AG04449 (cell line): ENCODE measurements around the gene VPS13D.

Experiments used
- CTCF ChIA-PET: fragments of 350-600 bp; formaldehyde crosslinking; extraction: SDS; loops from one replicate; lab custom pipeline; 2021; ENCODE audit warnings: antibody characterized with exemption; lab: Yijun Ruan, JAX
- POLR2A ChIA-PET: fragments of 400-600, 350-600 bp; formaldehyde crosslinking; extraction: SDS; loops from one replicate; lab custom pipeline; 2020; ENCODE audit warnings: antibody characterized with exemption, inconsistent platforms; lab: Yijun Ruan, JAX
- DNase-seq: peaks from one replicate; pipeline ENCODE4 v3.0.0-alpha.2; 2010; ENCODE audit warnings: low read depth, low spot score
- H3K4me3 ChIP-seq: 2 replicates; pipeline ENCODE4 v1.5.1; 2011; ENCODE audit warnings: low read depth, mild to moderate bottlenecking, control low read depth, low read length
- TF ChIP-seq, protein P1 (sequence below): IDR thresholded peaks from one replicate; pipeline ENCODE4 v1.5.1; 2011; ENCODE audit warnings: mild to moderate bottlenecking, moderate library complexity, low read length, control low read depth, inconsistent platforms; ENCODE audit not compliant: insufficient read depth; ENCODE audit errors: missing control alignments

The VPS13D gene

DNA sequence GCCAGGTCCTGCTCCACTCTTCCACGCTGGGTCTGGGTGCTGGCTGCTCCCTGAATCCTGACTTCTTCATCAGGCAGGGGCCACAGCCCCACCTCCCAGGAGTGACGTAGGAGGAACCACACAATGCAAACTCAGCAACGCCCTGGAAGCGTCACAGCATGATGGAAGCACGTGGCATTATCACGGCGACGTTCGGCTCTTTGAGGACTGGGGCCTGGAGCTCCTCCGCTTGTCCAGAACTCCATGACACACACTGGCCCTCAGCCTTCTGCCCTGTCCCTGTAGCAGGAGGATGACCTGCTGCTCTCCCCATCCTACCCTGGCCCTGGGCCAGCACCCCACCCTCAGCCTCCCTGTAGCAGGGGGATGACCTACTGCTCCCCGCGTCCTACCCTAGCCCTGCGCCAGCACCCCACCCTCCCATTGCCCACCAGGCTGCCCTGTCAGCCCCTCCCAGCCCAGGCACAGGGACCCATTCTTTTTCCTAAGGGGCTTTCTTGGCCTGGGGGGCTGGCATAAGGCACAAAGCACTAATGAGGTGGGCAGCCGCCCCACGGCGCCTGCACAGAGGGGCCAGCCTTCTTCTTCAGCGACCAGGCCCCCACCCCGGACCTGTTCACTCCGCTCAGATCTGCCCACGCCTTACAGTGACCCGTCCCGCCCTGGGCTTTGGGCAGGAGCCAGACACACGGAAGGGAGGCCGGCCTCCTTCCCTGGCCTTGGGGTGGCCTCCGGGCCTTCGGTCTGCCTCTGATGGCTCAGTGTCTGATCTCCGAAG is 322.5 kb downstream of the VPS13D start:
- H3K4me3 ChIP-seq: no peak overlapping the region
- ChIA-PET CTCF (no interaction called here), POLR2A (no interaction called here)
- no peak for DNase-seq
- TF ChIP-seq, protein P1, sequence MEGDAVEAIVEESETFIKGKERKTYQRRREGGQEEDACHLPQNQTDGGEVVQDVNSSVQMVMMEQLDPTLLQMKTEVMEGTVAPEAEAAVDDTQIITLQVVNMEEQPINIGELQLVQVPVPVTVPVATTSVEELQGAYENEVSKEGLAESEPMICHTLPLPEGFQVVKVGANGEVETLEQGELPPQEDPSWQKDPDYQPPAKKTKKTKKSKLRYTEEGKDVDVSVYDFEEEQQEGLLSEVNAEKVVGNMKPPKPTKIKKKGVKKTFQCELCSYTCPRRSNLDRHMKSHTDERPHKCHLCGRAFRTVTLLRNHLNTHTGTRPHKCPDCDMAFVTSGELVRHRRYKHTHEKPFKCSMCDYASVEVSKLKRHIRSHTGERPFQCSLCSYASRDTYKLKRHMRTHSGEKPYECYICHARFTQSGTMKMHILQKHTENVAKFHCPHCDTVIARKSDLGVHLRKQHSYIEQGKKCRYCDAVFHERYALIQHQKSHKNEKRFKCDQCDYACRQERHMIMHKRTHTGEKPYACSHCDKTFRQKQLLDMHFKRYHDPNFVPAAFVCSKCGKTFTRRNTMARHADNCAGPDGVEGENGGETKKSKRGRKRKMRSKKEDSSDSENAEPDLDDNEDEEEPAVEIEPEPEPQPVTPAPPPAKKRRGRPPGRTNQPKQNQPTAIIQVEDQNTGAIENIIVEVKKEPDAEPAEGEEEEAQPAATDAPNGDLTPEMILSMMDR: no peak

DNA sequence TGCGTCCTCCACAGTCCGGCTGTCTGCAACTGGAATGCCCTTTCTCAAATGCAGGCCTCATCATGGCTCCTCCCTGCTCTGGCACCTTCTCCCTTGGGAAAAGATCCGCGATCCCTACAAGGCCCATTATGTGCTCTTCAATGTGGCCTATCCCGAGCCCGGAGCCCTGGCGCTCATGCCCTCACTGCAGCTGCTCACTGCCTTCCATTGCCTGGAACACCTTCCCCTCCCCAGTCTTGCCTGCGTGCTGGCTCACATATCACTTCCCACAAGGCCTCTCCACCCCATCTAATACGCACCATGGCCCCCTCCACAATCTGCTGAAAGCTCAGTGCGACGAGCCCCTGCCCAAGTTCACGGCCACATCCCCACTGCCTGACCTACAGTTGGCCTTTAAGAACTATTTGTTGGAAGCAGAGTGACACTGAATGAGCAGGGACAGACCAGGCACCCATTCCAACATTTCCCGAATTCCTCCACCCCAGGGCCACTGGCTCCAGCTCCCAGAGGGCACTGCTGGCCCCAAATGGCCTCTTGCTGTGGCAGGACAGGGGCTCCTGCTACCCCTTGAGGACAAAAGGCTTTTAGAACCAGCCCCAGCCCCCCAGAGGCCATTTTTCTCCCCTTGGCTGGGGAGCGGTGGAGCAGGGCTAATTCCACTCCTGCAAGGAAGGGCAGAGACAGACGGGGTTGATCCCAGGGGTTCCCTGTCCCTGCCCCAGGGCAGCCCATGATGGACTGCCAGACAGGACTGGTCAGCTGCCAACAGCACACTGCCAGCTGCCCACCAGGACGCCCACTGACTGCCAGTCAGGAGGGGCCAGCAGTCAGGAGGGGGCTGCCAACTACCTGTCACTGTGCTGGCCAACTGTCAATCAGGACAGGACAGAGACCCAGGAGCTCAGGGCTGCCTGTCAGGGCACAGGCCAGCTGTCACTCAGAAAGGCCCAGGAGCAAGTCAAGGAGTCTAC is 323.4 kb downstream of the VPS13D start:
- ChIA-PET POLR2A (no interaction called here), CTCF (interaction anchor here (0.9 kb wide), 1 partner anchor 146 kb away, joined by 3 read pairs; no protein-coding TSS in a partner anchor)
- no peak for DNase-seq
- H3K4me3 ChIP-seq: no peak overlapping the region
- TF ChIP-seq, protein P1: no peak

GRCh38 chr1:12553963-12554362 is 324.1 kb downstream of the VPS13D start:
- no peak for DNase-seq
- TF ChIP-seq, protein P1: no peak
- no peak overlapping the region for H3K4me3 ChIP-seq
- ChIA-PET CTCF (interaction anchor here (0.9 kb wide), 1 partner anchor 147 kb away, joined by 3 read pairs; no protein-coding TSS in a partner anchor), POLR2A (no interaction called here)

- no peak for DNase-seq
- H3K4me3 ChIP-seq: no peak overlapping the region
- TF ChIP-seq, protein P1: no peak
- ChIA-PET CTCF (no interaction called here), POLR2A (no interaction called here)
These were observed 324.9 kb downstream of the VPS13D start for GRCh38 chr1:12554521-12555305.

- ChIA-PET CTCF (interaction anchor here (1.3 kb wide), 1 partner anchor 149 kb away, joined by 4 read pairs; no protein-coding TSS in a partner anchor), POLR2A (interaction anchor here (1.0 to 1.4 kb wide), 3 partner anchors 14 to 40 kb away, joined by 3 to 12 read pairs (median 3); no protein-coding TSS in a partner anchor)
- H3K4me3 ChIP-seq: no peak overlapping the region
- no peak for DNase-seq
- TF ChIP-seq, protein P1: no peak
These were observed 325.9 kb downstream of the VPS13D start for GRCh38 chr1:12555411-12556367.
